Immature natural killer cell (primary cell): Measurements from ENCODE around the gene GLYR1. TPM values are rescaled to one million over a fixed set of nuclear protein-coding genes. Genes with fewer than 3 reads are reported as not detected.

Experiments
- DNase-seq, 3 donors: peaks; one replicate each; pipeline ENCODE4 v3.0.0; 2022; ENCODE audit warnings: mixed read lengths in 1 of 3
- H3K27ac Mint-ChIP-seq, 6 donors: one replicate each; pipeline ENCODE4 v1.8.0; 2020; ENCODE audit warnings: mixed read lengths in 6 of 6, mild to moderate bottlenecking in 5 of 6, inconsistent platforms in 4 of 6, moderate library complexity in 3 of 6
- H3K27me3 Mint-ChIP-seq, 3 donors: one replicate each; pipeline ENCODE4 v1.8.0; 2020 to 2021; ENCODE audit warnings: low read depth in 3 of 3, mild to moderate bottlenecking in 3 of 3, mixed read lengths in 3 of 3, moderate library complexity in 3 of 3, inconsistent platforms in 1 of 3
- H3K36me3 Mint-ChIP-seq, 3 donors: one replicate each; pipeline ENCODE4 v1.8.0; 2020; ENCODE audit warnings: mixed read lengths in 3 of 3, inconsistent platforms in 2 of 3, mild to moderate bottlenecking in 2 of 3
- H3K4me1 Mint-ChIP-seq, 2 donors: one replicate each; pipeline ENCODE4 v1.8.0; 2020; ENCODE audit warnings: inconsistent platforms in 2 of 2, mild to moderate bottlenecking in 2 of 2, mixed read lengths in 2 of 2, moderate library complexity in 1 of 2
- H3K4me3 Mint-ChIP-seq, 5 donors: one replicate each; pipeline ENCODE4 v1.8.0; 2020; ENCODE audit warnings: mild to moderate bottlenecking in 5 of 5, mixed read lengths in 5 of 5, inconsistent platforms in 3 of 5, moderate library complexity in 3 of 5
- H3K9me3 Mint-ChIP-seq, 6 donors: one replicate each; pipeline ENCODE4 v1.8.0; 2020; ENCODE audit warnings: mild to moderate bottlenecking in 6 of 6, mixed read lengths in 6 of 6, inconsistent platforms in 4 of 6, moderate library complexity in 3 of 6
- polyA plus RNA-seq, 3 donors: library from polyadenylated mRNA; unstranded; fragments of 300-500 nt; fragmentation: Illumina TruSeq; gene quantifications; one replicate each; pipeline ENCODE4 v1.2.3, GENCODE V29; 2021

The GLYR1 gene
- polyA plus RNA-seq, 3 donors from 2014 or later, result 26.0 to 50.2 (median 27.9) TPM

DNA sequence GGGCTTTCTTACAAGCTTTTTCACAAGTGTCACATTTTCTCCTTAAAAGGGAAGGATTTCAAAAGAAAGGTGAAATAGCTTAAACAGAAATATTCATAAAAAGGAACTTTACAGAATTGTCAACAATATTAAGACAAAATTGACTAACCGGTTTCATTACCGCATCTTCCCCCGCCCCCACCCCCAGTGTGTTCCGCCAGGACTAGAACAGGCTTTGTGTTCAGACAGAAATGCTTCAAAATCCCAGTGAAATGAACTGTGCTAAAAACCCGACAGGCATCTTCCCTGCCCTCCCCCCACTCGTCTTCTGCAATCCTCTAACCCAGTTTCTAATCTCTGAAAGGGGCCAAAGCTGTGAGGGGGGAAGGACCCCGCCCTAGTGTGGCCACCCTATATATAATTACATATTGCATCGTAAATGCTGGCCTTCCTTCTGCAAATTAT lies 43.7 kb downstream of the GLYR1 start:
- H3K9me3 Mint-ChIP-seq, result no peaks in the 10 kb centered on the region
- peaks cover 11 to 14% of the 10 kb centered on the region in 2 donors for H3K4me1 Mint-ChIP-seq
- H3K27me3 Mint-ChIP-seq, result peaks cover 0 to 2% (median 0%) of the 10 kb centered on the region in 3 donors
- peak overlapping the region in 2 of 6 donors; percentile 67 to 72 for H3K27ac Mint-ChIP-seq
- H3K36me3 Mint-ChIP-seq, result peaks cover 0 to 8% (median 0%) of the 10 kb centered on the region in 3 donors
- peak overlapping the region; percentile 82 to 88 (median 84) for H3K4me3 Mint-ChIP-seq
- no peak for DNase-seq

DNA sequence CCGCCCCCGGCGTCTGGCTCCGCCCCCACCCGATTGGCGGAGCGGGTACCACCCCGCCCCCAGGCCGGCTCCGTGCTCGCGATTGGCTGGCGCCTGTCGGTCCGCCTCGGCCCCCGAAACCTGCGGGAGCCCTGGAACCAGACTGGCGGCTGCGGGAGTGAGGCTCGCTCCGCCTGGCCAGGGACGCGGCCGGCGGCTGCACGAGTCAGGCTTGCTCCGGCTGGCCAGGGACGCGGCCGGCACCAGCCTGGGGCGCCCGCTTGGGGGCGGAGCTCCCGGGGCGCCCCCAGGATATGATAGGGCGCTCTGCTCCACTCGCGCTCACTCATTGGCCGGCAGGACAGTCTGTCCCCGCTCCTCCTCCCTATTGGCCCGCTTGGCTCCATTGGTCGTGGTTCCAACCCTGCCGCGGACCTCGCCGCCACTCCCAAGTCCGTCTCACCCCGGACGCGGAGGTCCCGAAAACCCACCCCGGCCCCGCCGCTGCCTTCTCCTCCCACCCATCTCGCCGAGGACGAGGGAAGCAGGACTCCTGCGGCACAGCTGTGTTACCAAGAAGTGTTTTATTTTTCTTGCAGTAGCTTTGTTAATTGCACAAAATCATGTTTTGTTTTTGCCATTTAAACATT lies 44.3 kb downstream of the GLYR1 start:
- peaks cover 11 to 14% of the 10 kb centered on the region in 2 donors for H3K4me1 Mint-ChIP-seq
- H3K4me3 Mint-ChIP-seq, result peak overlapping the region; percentile 82 to 88 (median 84)
- H3K27me3 Mint-ChIP-seq, result peaks cover 0 to 2% (median 0%) of the 10 kb centered on the region in 3 donors
- DNase-seq, result peak; percentile 88 to 90 (median 90)
- H3K9me3 Mint-ChIP-seq, result no peaks in the 10 kb centered on the region
- peaks cover 0 to 7% (median 0%) of the 10 kb centered on the region in 3 donors for H3K36me3 Mint-ChIP-seq
- peak overlapping the region in 5 of 6 donors; percentile 26 to 73 (median 67) for H3K27ac Mint-ChIP-seq

DNA sequence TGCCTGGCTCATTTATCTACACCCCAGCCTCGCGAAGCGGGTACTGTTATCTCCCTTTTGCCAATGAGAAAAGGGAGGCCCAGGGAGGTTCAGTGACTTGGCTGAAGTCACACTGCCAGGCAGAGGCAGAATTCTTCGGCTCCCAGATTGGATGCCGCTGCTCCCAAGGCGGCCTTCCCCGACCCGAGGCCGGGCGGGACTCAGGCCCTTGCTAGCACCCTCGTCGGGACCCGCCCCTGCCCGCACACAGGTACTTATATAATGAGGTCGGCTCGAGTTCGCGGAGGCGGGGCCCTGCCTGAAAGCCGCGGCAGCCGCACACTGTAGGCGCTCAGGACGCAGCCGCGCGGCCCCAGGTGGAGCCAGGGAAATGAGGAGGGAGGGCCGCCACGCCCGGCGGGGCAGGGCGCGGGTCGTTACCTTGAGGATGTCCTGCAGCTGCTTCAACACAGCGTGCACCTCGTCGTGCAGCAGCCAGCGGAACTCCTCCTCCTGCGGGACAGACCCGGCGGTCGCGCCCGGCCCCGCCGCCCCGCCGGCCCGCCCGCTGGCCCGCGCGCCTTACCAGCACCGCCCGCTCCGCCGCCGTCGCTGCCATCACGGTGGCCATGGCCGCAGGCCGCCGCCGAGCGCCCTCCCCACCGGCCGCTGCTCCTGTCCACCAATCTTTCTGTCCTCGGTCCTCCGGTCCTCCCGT lies 45.0 kb downstream of the GLYR1 start, which contains the start of gene ROGDI:
Gene ROGDI, minus strand, starts transcription at position 672 of the 697 bp plus-strand sequence. Its CDS starts 62 bp downstream, at position 610.
- H3K4me3 Mint-ChIP-seq, result peak within 1 kb of the TSS; percentile 83 to 88 (median 85)
- H3K36me3 Mint-ChIP-seq, result peaks cover 0 to under 1% (median 0%) of the 10 kb centered on the region in 3 donors
- peaks cover 0 to 2% (median 0%) of the 10 kb centered on the region in 3 donors for H3K27me3 Mint-ChIP-seq
- H3K4me1 Mint-ChIP-seq, result peaks cover 11 to 14% of the 10 kb centered on the region in 2 donors
- DNase-seq, result no peak
- H3K9me3 Mint-ChIP-seq, result no peaks in the 10 kb centered on the region
- peak within 1 kb of the TSS in 5 of 6 donors; percentile 40 to 79 (median 67) for H3K27ac Mint-ChIP-seq

GRCh38 chr16:4801051-4801961 lies 45.8 kb downstream of the GLYR1 start:
- Mint-ChIP-seq H3K4me3 (peak overlapping the region; percentile 71 to 85 (median 79)), H3K27ac (peak overlapping the region in 2 of 6 donors; percentile 43 to 48), H3K36me3 (no peaks in the 10 kb centered on the region), H3K4me1 (peaks cover 11 to 14% of the 10 kb centered on the region in 2 donors), H3K9me3 (no peaks in the 10 kb centered on the region), H3K27me3 (peaks cover 0 to 2% (median 0%) of the 10 kb centered on the region in 3 donors)
- DNase-seq, result no peak

DNA sequence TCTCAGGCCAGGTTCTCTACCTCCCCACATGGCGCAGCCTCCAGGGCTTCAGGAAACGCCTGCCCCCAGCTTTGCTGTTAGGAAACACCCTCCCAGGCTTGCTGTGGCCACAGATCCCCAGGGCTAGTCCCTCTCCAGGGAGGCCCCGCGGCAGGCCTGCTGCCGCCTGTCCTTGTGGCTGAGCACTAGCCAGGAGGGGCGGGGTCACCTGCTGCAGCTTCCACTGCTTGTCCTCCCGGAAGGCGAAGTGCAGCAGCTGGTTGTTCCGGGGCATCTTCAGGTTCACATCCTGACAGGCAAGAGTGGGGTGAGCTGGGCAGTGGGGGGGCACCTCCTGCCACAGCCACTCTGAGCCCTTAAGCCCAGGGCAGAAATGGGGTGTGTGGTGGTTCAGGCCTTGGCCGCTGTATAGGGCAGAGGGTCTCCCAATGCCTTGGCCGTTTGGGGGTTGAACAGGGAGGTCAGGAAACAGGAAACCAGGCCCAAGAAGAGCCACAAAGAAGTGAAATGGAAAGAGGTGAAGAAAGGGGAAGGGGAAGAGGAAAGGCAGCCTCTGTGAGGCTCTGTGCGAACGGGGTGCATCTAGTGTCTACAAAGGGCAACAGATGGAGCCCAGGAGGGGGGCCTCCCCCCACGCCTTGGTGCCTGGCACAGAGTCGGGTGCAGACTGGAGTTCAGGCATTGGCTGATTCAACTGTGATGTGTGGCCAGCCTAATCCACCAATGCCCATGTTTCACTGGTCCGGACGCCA lies 46.6 kb downstream of the GLYR1 start:
- Mint-ChIP-seq H3K27ac (peak overlapping the region in 3 of 6 donors; percentile 16 to 40 (median 17)), H3K27me3 (peaks cover 0 to 2% (median 0%) of the 10 kb centered on the region in 3 donors), H3K9me3 (no peaks in the 10 kb centered on the region), H3K36me3 (no peaks in the 10 kb centered on the region), H3K4me1 (peaks cover 11 to 14% of the 10 kb centered on the region in 2 donors), H3K4me3 (peak overlapping the region; percentile 7 to 55 (median 48))
- no peak for DNase-seq

GRCh38 chr16:4799171-4799855 lies 47.8 kb downstream of the GLYR1 start:
- Mint-ChIP-seq H3K9me3 (no peaks in the 10 kb centered on the region), H3K4me3 (peak overlapping the region in 1 of 5 donors; percentile 21), H3K27ac (no peak overlapping the region), H3K4me1 (peaks cover 11 to 14% of the 10 kb centered on the region in 2 donors), H3K27me3 (peaks cover 0 to 2% (median 0%) of the 10 kb centered on the region in 3 donors), H3K36me3 (no peaks in the 10 kb centered on the region)
- no peak for DNase-seq

DNA sequence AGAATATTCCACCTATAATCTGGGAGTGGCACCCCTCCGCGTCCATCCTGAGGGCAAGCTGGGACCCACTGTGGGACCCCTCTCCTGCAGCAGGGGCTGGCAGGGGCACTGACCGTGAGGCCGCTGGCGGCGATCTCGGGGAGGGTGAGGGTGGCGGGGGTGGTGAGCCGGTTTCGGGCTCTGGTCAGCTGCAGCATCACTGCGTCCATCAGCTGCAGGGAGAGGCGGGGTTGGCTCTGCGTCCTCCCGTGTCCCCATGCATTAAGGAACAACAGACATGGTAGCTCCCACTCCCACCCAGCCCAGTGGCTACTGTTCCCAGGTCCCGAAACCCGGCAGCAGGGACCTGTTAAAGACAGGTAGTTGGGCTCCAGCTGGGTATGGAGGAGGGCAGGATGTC lies 48.6 kb downstream of the GLYR1 start:
- no peak overlapping the region for H3K4me3 Mint-ChIP-seq

GRCh38 chr16:4797805-4798252 lies 49.3 kb downstream of the GLYR1 start:
- no peak overlapping the region for H3K4me3 Mint-ChIP-seq
- no peaks in the 10 kb centered on the region for H3K27me3 Mint-ChIP-seq
- H3K4me1 Mint-ChIP-seq, result peaks cover under 1 to 7% of the 10 kb centered on the region in 2 donors
- no peaks in the 10 kb centered on the region for H3K9me3 Mint-ChIP-seq
- no peak for DNase-seq
- no peaks in the 10 kb centered on the region for H3K36me3 Mint-ChIP-seq
- no peak overlapping the region for H3K27ac Mint-ChIP-seq

More for the DNA sequence above, 48.6 kb downstream of the GLYR1 start:
- Mint-ChIP-seq H3K4me1 (peaks cover 7 to 12% of the 10 kb centered on the region in 2 donors), H3K36me3 (no peaks in the 10 kb centered on the region), H3K27me3 (peaks cover 0 to 2% (median 0%) of the 10 kb centered on the region in 3 donors), H3K27ac (no peak overlapping the region), H3K9me3 (no peaks in the 10 kb centered on the region)
- DNase-seq, result no peak

DNA sequence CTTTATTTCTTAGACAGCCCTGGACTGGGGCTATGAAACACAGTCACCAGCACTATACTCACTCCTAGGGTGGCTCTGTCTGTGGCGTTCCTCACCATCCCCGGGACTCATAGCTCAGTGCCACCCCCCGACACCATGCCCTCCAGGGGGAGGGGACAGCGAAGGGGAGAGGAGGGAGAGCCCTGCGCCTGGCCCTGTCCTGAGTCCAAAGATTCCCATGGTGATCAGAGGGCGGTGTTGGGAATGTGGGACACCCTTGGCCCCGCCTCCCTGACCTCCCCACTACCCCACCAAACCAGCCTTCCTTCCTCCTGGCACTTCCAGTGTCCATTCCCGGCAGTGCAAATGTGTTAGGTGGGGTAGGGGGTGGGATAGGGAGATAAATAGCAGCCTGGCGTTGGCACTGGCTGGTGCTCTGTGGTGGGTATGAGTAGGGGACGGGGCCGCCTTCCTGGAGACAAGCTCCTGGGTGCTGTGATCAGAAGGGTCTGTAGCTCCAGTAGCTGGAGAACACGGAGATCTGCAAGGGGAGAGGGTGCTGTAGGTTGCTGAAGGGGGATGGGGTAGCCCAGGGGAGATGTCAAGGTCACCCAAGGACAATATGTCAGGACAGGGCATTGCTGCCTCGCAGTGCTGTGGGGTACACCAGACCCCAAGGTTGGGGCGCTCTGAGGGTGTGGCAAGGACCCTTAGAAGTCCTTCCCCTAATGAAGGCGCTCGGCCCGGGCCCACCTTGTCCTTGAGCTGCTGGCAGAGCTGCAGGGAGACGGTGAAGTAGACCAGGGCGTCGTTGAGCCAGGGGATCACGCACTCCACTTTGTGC lies 49.9 kb downstream of the GLYR1 start:
- no peak for DNase-seq
- no peak overlapping the region for H3K4me3 Mint-ChIP-seq
- H3K4me1 Mint-ChIP-seq, result peaks cover 0 to 7% of the 10 kb centered on the region in 2 donors
- no peaks in the 10 kb centered on the region for H3K9me3 Mint-ChIP-seq
- no peak overlapping the region for H3K27ac Mint-ChIP-seq
- no peaks in the 10 kb centered on the region for H3K27me3 Mint-ChIP-seq
- H3K36me3 Mint-ChIP-seq, result no peaks in the 10 kb centered on the region

DNA sequence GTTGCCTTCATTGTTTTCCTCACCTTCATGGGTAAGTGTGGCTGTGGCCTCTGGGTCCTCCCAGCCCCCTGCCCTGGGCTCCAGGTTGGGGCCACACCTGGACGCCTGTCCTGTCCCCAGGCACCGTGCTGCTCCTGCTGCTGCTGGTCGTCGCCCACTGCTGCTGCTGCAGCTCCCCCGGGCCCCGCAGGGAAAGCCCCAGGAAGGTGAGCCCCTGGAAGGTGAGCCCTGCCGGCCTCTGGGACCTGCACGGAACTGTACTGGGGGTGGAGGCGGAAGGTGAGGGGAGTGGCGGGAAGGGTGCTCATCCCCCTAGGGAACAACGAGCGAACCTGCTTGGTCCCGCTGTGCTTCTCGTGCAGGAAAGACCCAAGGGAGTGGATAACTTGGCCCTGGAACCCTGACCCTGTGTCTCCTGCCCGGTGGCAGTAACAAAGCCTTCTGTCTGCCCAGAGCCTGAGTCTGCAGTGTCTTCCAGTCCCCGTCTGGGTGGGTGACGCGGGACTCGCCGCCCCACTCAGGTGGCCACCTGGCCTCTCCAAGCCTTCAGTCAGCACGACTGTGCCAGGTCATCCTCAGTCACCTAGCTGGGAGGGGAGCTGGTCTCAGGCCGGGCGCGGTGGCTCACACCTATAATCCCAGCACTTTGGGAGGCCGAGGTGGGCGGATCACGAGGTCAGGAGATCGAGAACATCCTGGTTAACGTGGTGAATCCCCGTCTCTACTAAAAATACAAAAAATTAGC lies 51.1 kb downstream of the GLYR1 start:
- Mint-ChIP-seq H3K9me3 (no peaks in the 10 kb centered on the region), H3K27me3 (no peaks in the 10 kb centered on the region), H3K4me1 (peaks cover 0 to 7% of the 10 kb centered on the region in 2 donors), H3K27ac (no peak overlapping the region), H3K36me3 (no peaks in the 10 kb centered on the region), H3K4me3 (no peak overlapping the region)
- DNase-seq, result no peak

DNA sequence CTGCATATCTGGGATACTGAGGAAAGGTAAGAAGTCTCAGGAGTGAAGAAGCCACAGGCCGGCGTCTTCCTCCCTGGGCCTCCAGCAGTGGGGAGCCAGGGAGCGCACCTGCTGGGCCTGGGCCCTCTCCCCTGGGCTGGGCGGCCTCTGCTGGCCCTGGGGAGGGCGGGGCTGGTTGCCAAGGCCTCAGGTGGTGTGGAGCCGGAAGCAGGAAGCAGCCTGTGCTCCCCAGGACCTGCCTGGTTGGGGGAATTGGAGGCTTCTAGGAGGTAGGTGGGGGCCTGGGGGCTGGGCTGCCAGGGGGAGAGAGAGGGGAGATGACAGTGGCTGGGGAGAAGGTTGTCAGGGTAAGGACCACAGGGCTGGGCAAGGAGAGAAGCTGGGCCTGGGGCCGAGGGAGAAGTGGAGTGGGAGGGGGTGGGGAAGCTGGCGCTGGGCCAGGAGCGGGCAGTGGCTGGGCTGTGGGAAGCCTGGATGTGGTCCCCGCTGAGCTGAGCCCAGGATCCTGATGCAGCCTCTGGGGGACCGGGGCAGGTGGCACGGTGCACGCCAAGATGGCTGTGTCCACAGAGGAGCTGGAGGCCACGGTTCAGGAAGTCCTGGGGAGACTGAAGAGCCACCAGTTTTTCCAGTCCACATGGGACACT lies 51.8 kb downstream of the GLYR1 start, which contains the start of gene SMIM22:
Gene SMIM22, plus strand, starts transcription at position 189 of the 647 bp plus-strand sequence. Its CDS starts 366 bp downstream, at position 555.
- no peaks in the 10 kb centered on the region for H3K9me3 Mint-ChIP-seq
- no peak for DNase-seq
- H3K27ac Mint-ChIP-seq, result no peak within 1 kb of the TSS
- no peak within 1 kb of the TSS for H3K4me3 Mint-ChIP-seq
- H3K36me3 Mint-ChIP-seq, result no peaks in the 10 kb centered on the region
- H3K4me1 Mint-ChIP-seq, result peaks cover 0 to under 1% of the 10 kb centered on the region in 2 donors
- peaks cover 0 to 2% (median 0%) of the 10 kb centered on the region in 3 donors for H3K27me3 Mint-ChIP-seq
